Naive thymus-derived CD8-positive, alpha-beta T cell (primary cell): ENCODE data around the gene USB1. TPM values are rescaled to one million over a fixed set of nuclear protein-coding genes. Genes with fewer than 3 reads are reported as not detected.
"Not testable (repeated sequence)": the region's sequence is repeated elsewhere in the genome, so short reads cannot be mapped to it uniquely, and the experiment has no call there.

Experiments used
- ATAC-seq, 2 donors: fragments of 150-1000 bp; cut with Tn5 transposase in 1 of 2; sonication (Bioruptor Pico), chemical (Tn5 transposase) in 1 of 2; 1 replicate in 1 of 2; 2 replicates in 1 of 2; pipeline ENCODE4 v1.10.0; 2021; ENCODE audit warnings: mild to moderate bottlenecking in 2 of 2, moderate library complexity in 2 of 2
- POLR2A ChIA-PET: fragments of 350-600 bp; sonication (Branson Sonifier 250); formaldehyde crosslinking; loops from one replicate; lab custom pipeline; 2021; ENCODE audit warnings: antibody characterized with exemption; lab: Charles Lee
- DNase-seq, 10 donors: peaks; one replicate each; pipeline versions ENCODE4 v3.0.0 to v3.0.0-alpha.2; 2020 to 2022
- H3K27ac Mint-ChIP-seq, 10 donors: one replicate each; pipeline ENCODE4 v1.8.0; 2020 to 2022; ENCODE audit warnings: mild to moderate bottlenecking in 10 of 10, mixed read lengths in 10 of 10, moderate library complexity in 4 of 10, inconsistent platforms in 1 of 10
- H3K27me3 Mint-ChIP-seq, 5 donors: one replicate each; pipeline ENCODE4 v1.8.0; 2021 to 2022; ENCODE audit warnings: mixed read lengths in 5 of 5
- H3K36me3 Mint-ChIP-seq, 3 donors: one replicate each; pipeline ENCODE4 v1.8.0; 2020 to 2022; ENCODE audit warnings: mixed read lengths in 3 of 3, mild to moderate bottlenecking in 2 of 3, inconsistent platforms in 1 of 3
- H3K4me1 Mint-ChIP-seq, 4 donors: one replicate each; pipeline ENCODE4 v1.8.0; 2021 to 2022; ENCODE audit warnings: mixed read lengths in 4 of 4
- H3K4me3 Mint-ChIP-seq, 10 donors: one replicate each; pipeline ENCODE4 v1.8.0; 2020 to 2022; ENCODE audit warnings: mild to moderate bottlenecking in 10 of 10, mixed read lengths in 10 of 10, moderate library complexity in 6 of 10, inconsistent platforms in 1 of 10
- H3K9me3 Mint-ChIP-seq, 9 donors: one replicate each; pipeline ENCODE4 v1.8.0; 2020 to 2022; ENCODE audit warnings: mixed read lengths in 9 of 9, mild to moderate bottlenecking in 3 of 9, inconsistent platforms in 1 of 9, moderate library complexity in 1 of 9
- polyA plus RNA-seq, 3 donors: library from polyadenylated mRNA; unstranded; fragments of 300-500 nt; fragmentation: Illumina TruSeq; gene quantifications; one replicate each; pipeline ENCODE4 v1.2.3, GENCODE V29; 2021
- total RNA-seq, 8 experiments: library from RNA in 2 of 8; stranded (reverse) in 2 of 8; gene quantifications; one replicate each; pipeline ENCODE4 v1.2.3 and lab custom pipeline; 2021 to 2026

USB1 gene
- total and polyA plus RNA-seq, 5 experiments from 2014 or later, result 30.2 to 36.4 (median 31.4) TPM

GRCh38 chr16:57998992-57999365, 2.2 kb upstream of the USB1 start:
- Mint-ChIP-seq H3K4me1 (peaks cover 30 to 77% (median 65%) of the 10 kb centered on the region in 4 donors), H3K27ac (peak overlapping the region; percentile 80 to 96 (median 90)), H3K4me3 (peak overlapping the region; percentile 79 to 91 (median 84)), H3K27me3 (no peaks in the 10 kb centered on the region), H3K36me3 (peaks cover 0 to 35% (median 0%) of the 10 kb centered on the region in 3 donors), H3K9me3 (no peaks in the 10 kb centered on the region)
- POLR2A ChIA-PET, result interaction anchor here (0.6 to 5.6 kb wide), 8 partner anchors 11 to 875 kb away, joined by 3 to 26 read pairs (median 6); partner anchors contain the start of gene KATNB1
- peak in 1 of 10 donors; percentile 27 for DNase-seq
- ATAC-seq, result no peak

GRCh38 chr16:57999366-57999970, 1.7 kb upstream of the USB1 start:
- Mint-ChIP-seq H3K9me3 (no peaks in the 10 kb centered on the region), H3K27me3 (no peaks in the 10 kb centered on the region), H3K27ac (peak overlapping the region; percentile 80 to 96 (median 90)), H3K4me1 (peaks cover 27 to 75% (median 65%) of the 10 kb centered on the region in 4 donors), H3K4me3 (peak overlapping the region; percentile 79 to 91 (median 84)), H3K36me3 (peaks cover 0 to 40% (median 0%) of the 10 kb centered on the region in 3 donors)
- POLR2A ChIA-PET, result interaction anchor here (0.6 to 5.6 kb wide), 11 partner anchors 12 to 876 kb away, joined by 3 to 26 read pairs (median 5); partner anchors contain the start of genes CFAP20 and KATNB1
- DNase-seq (peak in 8 of 10 donors; percentile 16 to 70 (median 54)), ATAC-seq (peak; percentile 26 to 47)

- H3K36me3 Mint-ChIP-seq, result peaks cover 0 to 41% (median 0%) of the 10 kb centered on the region in 3 donors
- H3K4me1 Mint-ChIP-seq, result peaks cover 26 to 74% (median 65%) of the 10 kb centered on the region in 4 donors
- H3K4me3 Mint-ChIP-seq, result peak within 1 kb of the TSS; percentile 88 to 96 (median 91)
- H3K9me3 Mint-ChIP-seq, result no peaks in the 10 kb centered on the region
- H3K27me3 Mint-ChIP-seq, result no peaks in the 10 kb centered on the region
- POLR2A ChIA-PET, result interaction anchor here (0.7 to 5.6 kb wide), 11 partner anchors 13 to 311 kb away, joined by 3 to 26 read pairs (median 5); partner anchors contain the start of genes CFAP20 and KATNB1
- peak; percentile 12 to 17 for ATAC-seq
- peak within 1 kb of the TSS; percentile 81 to 97 (median 93) for H3K27ac Mint-ChIP-seq
- DNase-seq, result peak in 4 of 10 donors; percentile 21 to 67 (median 26)
Measured at GRCh38 chr16:57999971-58000705, 1.1 kb upstream of the USB1 start, which contains the start of gene ZNF319. Gene ZNF319 (minus strand): TSS chr16:58000672. CDS start chr16:57998265, 2,407 bp downstream.

GRCh38 chr16:58001781-58002415, 691 bp downstream of the USB1 start:
- Mint-ChIP-seq H3K27me3 (no peaks in the 10 kb centered on the region), H3K4me3 (peak overlapping the region; percentile 65 to 96 (median 91)), H3K27ac (peak overlapping the region; percentile 69 to 95 (median 88)), H3K9me3 (no peaks in the 10 kb centered on the region), H3K4me1 (peaks cover 26 to 65% (median 61%) of the 10 kb centered on the region in 4 donors), H3K36me3 (peaks cover 0 to 49% (median 10%) of the 10 kb centered on the region in 3 donors)
- POLR2A ChIA-PET, result interaction anchor here (1.0 to 5.6 kb wide), 4 partner anchors 14 to 459 kb away, joined by 3 to 26 read pairs (median 15); partner anchors contain the start of genes ADGRG5 and KATNB1
- no peak for ATAC-seq
- DNase-seq, result no peak

- ATAC-seq (no peak), DNase-seq (peak in 1 of 10 donors; percentile 52)
- Mint-ChIP-seq H3K27ac (peak overlapping the region in 7 of 10 donors; percentile 52 to 95 (median 81)), H3K4me3 (peak overlapping the region in 7 of 10 donors; percentile 8 to 96 (median 74)), H3K4me1 (peaks cover 25 to 63% (median 57%) of the 10 kb centered on the region in 4 donors), H3K27me3 (no peaks in the 10 kb centered on the region), H3K9me3 (no peaks in the 10 kb centered on the region), H3K36me3 (peaks cover 0 to 48% (median 12%) of the 10 kb centered on the region in 3 donors)
- POLR2A ChIA-PET, result interaction anchor here (5.6 kb wide), 1 partner anchor 15 kb away, joined by 26 read pairs; no protein-coding TSS in a partner anchor
Measured at GRCh38 chr16:58002416-58002800, 1.2 kb downstream of the USB1 start.

- peak in 1 of 10 donors; percentile 15 for DNase-seq
- Mint-ChIP-seq H3K9me3 (no peaks in the 10 kb centered on the region), H3K36me3 (peaks cover 0 to 43% (median 12%) of the 10 kb centered on the region in 3 donors), H3K4me3 (peak overlapping the region in 6 of 10 donors; percentile 14 to 96 (median 30)), H3K27me3 (no peaks in the 10 kb centered on the region), H3K27ac (no peak overlapping the region), H3K4me1 (peaks cover 24 to 57% (median 52%) of the 10 kb centered on the region in 4 donors)
- ATAC-seq, result no peak
- POLR2A ChIA-PET, result no interaction called here
Measured at GRCh38 chr16:58002936-58003335, 1.7 kb downstream of the USB1 start.

GRCh38 chr16:58004736-58005135, 3.5 kb downstream of the USB1 start:
- Mint-ChIP-seq H3K27ac (peak overlapping the region in 2 of 10 donors; percentile 18 to 37), H3K36me3 (peaks cover 0 to 54% (median 17%) of the 10 kb centered on the region in 3 donors), H3K4me1 (peaks cover 11 to 41% (median 35%) of the 10 kb centered on the region in 4 donors)
- DNase-seq, result peak in 1 of 10 donors; percentile 24
- not testable (repeated sequence) for H3K27me3 Mint-ChIP-seq, H3K9me3 Mint-ChIP-seq, H3K4me3 Mint-ChIP-seq, ATAC-seq
- POLR2A ChIA-PET, result interaction anchor here (0.6 kb wide), 1 partner anchor 20 kb away, joined by 3 read pairs; no protein-coding TSS in a partner anchor

- H3K4me3 Mint-ChIP-seq, result no peak overlapping the region
- H3K27me3 Mint-ChIP-seq, result no peaks in the 10 kb centered on the region
- ATAC-seq, result no peak
- peak in 1 of 10 donors; percentile 50 for DNase-seq
- POLR2A ChIA-PET, result no interaction called here
- peaks cover 2 to 8% (median 4%) of the 10 kb centered on the region in 4 donors for H3K4me1 Mint-ChIP-seq
- peak overlapping the region in 1 of 10 donors; percentile 63 for H3K27ac Mint-ChIP-seq
- H3K36me3 Mint-ChIP-seq, result peaks cover 0 to 63% (median 28%) of the 10 kb centered on the region in 3 donors
- no peaks in the 10 kb centered on the region for H3K9me3 Mint-ChIP-seq
Measured at GRCh38 chr16:58009856-58010416, 8.7 kb downstream of the USB1 start.

GRCh38 chr16:58010886-58011285, 9.7 kb downstream of the USB1 start:
- H3K36me3 Mint-ChIP-seq, result peaks cover 0 to 61% (median 27%) of the 10 kb centered on the region in 3 donors
- ATAC-seq (no peak), DNase-seq (peak in 1 of 10 donors; percentile 35)
- no peaks in the 10 kb centered on the region for H3K9me3 Mint-ChIP-seq
- POLR2A ChIA-PET, result no interaction called here
- H3K4me1 Mint-ChIP-seq, result peaks cover 0 to 4% (median 2%) of the 10 kb centered on the region in 4 donors
- H3K27me3 Mint-ChIP-seq, result no peaks in the 10 kb centered on the region
- H3K4me3 Mint-ChIP-seq, result no peak overlapping the region
- no peak overlapping the region for H3K27ac Mint-ChIP-seq

- POLR2A ChIA-PET, result no interaction called here
- Mint-ChIP-seq H3K27ac (peak overlapping the region in 1 of 10 donors; percentile 44), H3K27me3 (no peaks in the 10 kb centered on the region), H3K4me3 (no peak overlapping the region), H3K36me3 (peaks cover 0 to 54% (median 21%) of the 10 kb centered on the region in 3 donors), H3K4me1 (peaks cover 0 to 4% (median 2%) of the 10 kb centered on the region in 4 donors), H3K9me3 (no peaks in the 10 kb centered on the region)
- DNase-seq, result peak in 1 of 10 donors; percentile 16
- ATAC-seq, result no peak
Measured at GRCh38 chr16:58011652-58012051, 10.4 kb downstream of the USB1 start.

GRCh38 chr16:58012481-58012880, 11.3 kb downstream of the USB1 start:
- H3K4me1 Mint-ChIP-seq, result peaks cover 0 to 2% (median under 1%) of the 10 kb centered on the region in 4 donors
- no peaks in the 10 kb centered on the region for H3K9me3 Mint-ChIP-seq
- ATAC-seq (no peak), DNase-seq (peak in 1 of 10 donors; percentile 42)
- no peak overlapping the region for H3K27ac Mint-ChIP-seq
- peaks cover 0 to 47% (median 16%) of the 10 kb centered on the region in 3 donors for H3K36me3 Mint-ChIP-seq
- POLR2A ChIA-PET, result interaction anchor here (1.4 kb wide), 1 partner anchor 12 kb away, joined by 4 read pairs; the partner anchor contains the start of gene ZNF319
- H3K27me3 Mint-ChIP-seq, result no peaks in the 10 kb centered on the region
- no peak overlapping the region for H3K4me3 Mint-ChIP-seq
